Esophagus muscularis mucosa (tissue), 3 donors: ENCODE results near the gene CHCHD6.

Experiments
- EP300 ChIP-seq: sonication (generic); formaldehyde crosslinking; IDR thresholded peaks from one replicate; pipeline ENCODE4 v1.6.1; 2017; ENCODE audit warnings: antibody characterized with exemption
- POLR2AphosphoS5 ChIP-seq, 2 donors: sonication (generic); formaldehyde crosslinking; IDR thresholded peaks; one replicate each; pipeline ENCODE4 v1.6.1; 2017; ENCODE audit warnings: antibody characterized with exemption in 2 of 2

GRCh38 chr3:126658584-126658983 is 45.5 kb upstream of the CHCHD6 start:
- no peak for TF ChIP-seq POLR2AphosphoS5 (IDR thresholded peaks at IDR 0.05)
- TF ChIP-seq EP300 = no peak
